SK-N-SH (cell line): Measurements from ENCODE around the gene TTLL1. TPM values are rescaled to one million over a fixed set of nuclear protein-coding genes. Genes with fewer than 3 reads are reported as not detected.

ENCODE experiments used
- CTCF ChIA-PET: fragments of 300-600, 350-600 bp; formaldehyde crosslinking; extraction: SDS; loops from one replicate; lab custom pipeline; 2021; lab: Yijun Ruan, JAX
- POLR2A ChIA-PET: fragments of 350-600 bp; sonication (Branson Sonifier 250); formaldehyde crosslinking; extraction: SDS; loops from one replicate; lab custom pipeline; 2020; ENCODE audit warnings: antibody characterized with exemption, inconsistent platforms; lab: Yijun Ruan, JAX
- DNase-seq: peaks from one replicate; pipeline ENCODE4 v3.0.0; 2012
- H2AFZ ChIP-seq: fragments of 200-600 bp; sonication (generic); 2 replicates; pipeline ENCODE4 v1.8.1; 2016; ENCODE audit warnings: antibody characterized with exemption, mild to moderate bottlenecking, low read depth
- H3F3A ChIP-seq: fragments of 200-600 bp; sonication (generic); replicated peaks from 2 replicates; pipeline ENCODE3; 2016; ENCODE audit warnings: antibody characterized with exemption, mild to moderate bottlenecking; ENCODE audit not compliant: insufficient read depth
- H3K27ac ChIP-seq, 2 experiments: fragments of 200-500 bp in 1 of 2; fragments of 200-600 bp in 1 of 2; sonication (Bioruptor generic) in 1 of 2; sonication (generic), shearing (Covaris generic) in 1 of 2; 2 replicates each; pipeline versions ENCODE4 v1.5.1 to v1.6.1; 2014 to 2016; ENCODE audit warnings: low read depth in 2 of 2, inconsistent platforms in 1 of 2, low read length in 1 of 2, mild to moderate bottlenecking in 1 of 2, mixed read lengths in 1 of 2
- H3K27me3 ChIP-seq: fragments of 200-600 bp; sonication (generic), shearing (Covaris generic); 2 replicates; pipeline ENCODE4 v1.6.1; 2016; ENCODE audit warnings: mixed run types; ENCODE audit not compliant: insufficient read depth
- H3K36me3 ChIP-seq, 2 experiments: fragments of 200-500 bp in 1 of 2; fragments of 200-600 bp in 1 of 2; sonication (Bioruptor generic) in 1 of 2; sonication (generic) in 1 of 2; replicated peaks in 1 of 2; 2 replicates each; pipeline versions ENCODE3 to v1.5.1; 2014 to 2016; ENCODE audit warnings: low read length in 1 of 2, mild to moderate bottlenecking in 1 of 2; ENCODE audit not compliant: insufficient read depth in 2 of 2, control insufficient read depth in 1 of 2
- H3K4me1 ChIP-seq, 2 experiments: fragments of 200-500 bp in 1 of 2; fragments of 200-600 bp in 1 of 2; sonication (Bioruptor generic) in 1 of 2; sonication (generic), shearing (Covaris generic) in 1 of 2; 2 replicates each; pipeline versions ENCODE4 v1.5.1 to v1.6.1; 2014 to 2016; ENCODE audit warnings: low read depth in 1 of 2, low read length in 1 of 2, mixed run types in 1 of 2; ENCODE audit not compliant: insufficient read depth in 2 of 2, control insufficient read depth in 1 of 2
- H3K4me2 ChIP-seq: fragments of 200-600 bp; sonication (generic), shearing (Covaris generic); 2 replicates; pipeline ENCODE4 v1.6.1; 2017; ENCODE audit warnings: mixed run types
- H3K4me3 ChIP-seq, 2 experiments: fragments of 200-500 bp in 1 of 2; fragments of 200-600 bp in 1 of 2; sonication (Bioruptor generic) in 1 of 2; sonication (generic), shearing (Covaris generic) in 1 of 2; 2 replicates each; pipeline versions ENCODE4 v1.5.1 to v1.8.1; 2014 to 2016; ENCODE audit warnings: low read depth in 2 of 2, inconsistent platforms in 1 of 2, low read length in 1 of 2, mild to moderate bottlenecking in 1 of 2, mixed read lengths in 1 of 2, moderate library complexity in 1 of 2
- H3K79me2 ChIP-seq: fragments of 200-600 bp; sonication (generic); 2 replicates; pipeline ENCODE4 v1.8.1; 2017; ENCODE audit warnings: mild to moderate bottlenecking; ENCODE audit not compliant: insufficient read depth
- H3K9ac ChIP-seq: fragments of 200-600 bp; sonication (generic); 2 replicates; pipeline ENCODE4 v1.6.1; 2017; ENCODE audit warnings: mixed run types
- H3K9me2 ChIP-seq: fragments of 200-600 bp; sonication (generic); 2 replicates; pipeline ENCODE4 v1.6.1; 2017; ENCODE audit warnings: mixed run types
- H3K9me3 ChIP-seq: fragments of 200-600 bp; sonication (generic); 2 replicates; pipeline ENCODE4 v1.6.1; 2017; ENCODE audit warnings: mixed run types, mild to moderate bottlenecking, moderate library complexity
- H4K20me1 ChIP-seq: fragments of 200-600 bp; sonication (generic); 2 replicates; pipeline ENCODE4 v1.6.1; 2017; ENCODE audit warnings: mild to moderate bottlenecking, mixed run types; ENCODE audit not compliant: insufficient read depth
- ELF1 ChIP-seq: IDR thresholded peaks from 2 replicates; pipeline ENCODE4 v1.4.0; 2012
- GABPA ChIP-seq: IDR thresholded peaks from 2 replicates; pipeline ENCODE4 v1.4.0; 2012; ENCODE audit warnings: low read depth, mild to moderate bottlenecking
- GATA2 ChIP-seq: sonication (generic); formaldehyde crosslinking; IDR thresholded peaks from 2 replicates; pipeline ENCODE4 v1.5.0; 2020; ENCODE audit warnings: mild to moderate bottlenecking, missing genetic modification reagents
- JUND ChIP-seq: IDR thresholded peaks from 2 replicates; pipeline ENCODE4 v1.4.0; 2012
- MEF2A ChIP-seq: IDR thresholded peaks from 2 replicates; pipeline ENCODE4 v1.4.0; 2012; ENCODE audit warnings: low read depth, borderline replicate concordance
- NRF1 ChIP-seq: IDR thresholded peaks from 2 replicates; pipeline ENCODE4 v1.6.1; 2012; ENCODE audit warnings: low read depth, mild to moderate bottlenecking, low read length
- RAD21 ChIP-seq: IDR thresholded peaks from 2 replicates; pipeline ENCODE4 v1.6.1; 2012; ENCODE audit warnings: mild to moderate bottlenecking, low read length
- RCOR1 ChIP-seq: fragments of 150-350 bp; IDR thresholded peaks from 2 replicates; pipeline ENCODE4 v1.6.1; 2017; ENCODE audit warnings: antibody characterized with exemption, low read length
- RFX5 ChIP-seq: IDR thresholded peaks from 2 replicates; pipeline ENCODE4 v1.6.1; 2012; ENCODE audit warnings: mild to moderate bottlenecking, improper control_type of control experiment, low read length
- YY1 ChIP-seq: IDR thresholded peaks from 2 replicates; pipeline ENCODE4 v1.4.0; 2012; ENCODE audit warnings: low read depth, mild to moderate bottlenecking
- WGBS: methylation state at CpG from one replicate; pipeline ENCODE4 v1.1.6; 2017; ENCODE audit warnings: low lambda C conversion rate; 5-methylcytosine and 5-hydroxymethylcytosine counted together
- polyA plus RNA-seq, 3 experiments: library from polyadenylated mRNA; depleted of rRNA; stranded (reverse); fragments of >200 nt; gene quantifications; 2 replicates each; pipeline ENCODE4 v1.2.3, GENCODE V29; 2012
- TF ChIP-seq, protein P1 (sequence below): IDR thresholded peaks from 2 replicates; pipeline ENCODE4 v1.4.0; 2012; ENCODE audit warnings: low read depth, borderline replicate concordance
- TF ChIP-seq, protein P2 (sequence below): IDR thresholded peaks from 2 replicates; pipeline ENCODE4 v1.4.0; 2012; ENCODE audit warnings: low read depth, borderline replicate concordance
- TF ChIP-seq, protein P3 (sequence below): IDR thresholded peaks from 2 replicates; pipeline ENCODE4 v1.4.0; 2012; ENCODE audit warnings: low read depth
- TF ChIP-seq, protein P4 (sequence below): fragments of 200-600 bp; sonication (generic); IDR thresholded peaks from 2 replicates; pipeline ENCODE4 v1.6.1; 2017; ENCODE audit warnings: antibody characterized with exemption, mild to moderate bottlenecking, moderate library complexity
- TF ChIP-seq, protein P5 (sequence below): IDR thresholded peaks from 2 replicates; pipeline ENCODE4 v1.6.1; 2012; ENCODE audit warnings: mild to moderate bottlenecking, low read depth, low read length, moderate library complexity

Gene TTLL1
- polyA plus RNA-seq, 1 of the 3 experiments (the other 2 are of a cell fraction) = 14.0 TPM

DNA sequence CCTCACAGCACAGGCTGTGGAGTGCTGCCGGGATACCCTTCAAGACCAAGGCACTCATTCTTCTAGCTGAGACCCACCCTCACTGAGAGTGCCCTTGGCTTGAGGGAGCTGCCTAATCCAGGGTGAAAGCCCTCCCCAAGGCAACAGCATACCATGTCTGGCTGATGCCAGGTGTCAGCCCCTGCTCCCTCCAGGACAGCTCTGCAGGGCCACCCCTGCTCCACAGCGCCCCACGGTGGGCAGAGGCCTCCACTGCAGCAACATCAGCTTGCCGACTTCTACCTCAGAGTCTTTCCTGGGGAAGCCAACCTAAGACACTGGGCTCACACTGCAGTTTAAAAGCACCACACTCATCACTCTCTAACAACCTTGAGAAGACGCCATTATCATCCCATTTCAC, 29.0 kb downstream of the TTLL1 start:
- peak; percentile 60 for DNase-seq
- no peaks in the 10 kb centered on the region for H3K36me3 ChIP-seq

DNA sequence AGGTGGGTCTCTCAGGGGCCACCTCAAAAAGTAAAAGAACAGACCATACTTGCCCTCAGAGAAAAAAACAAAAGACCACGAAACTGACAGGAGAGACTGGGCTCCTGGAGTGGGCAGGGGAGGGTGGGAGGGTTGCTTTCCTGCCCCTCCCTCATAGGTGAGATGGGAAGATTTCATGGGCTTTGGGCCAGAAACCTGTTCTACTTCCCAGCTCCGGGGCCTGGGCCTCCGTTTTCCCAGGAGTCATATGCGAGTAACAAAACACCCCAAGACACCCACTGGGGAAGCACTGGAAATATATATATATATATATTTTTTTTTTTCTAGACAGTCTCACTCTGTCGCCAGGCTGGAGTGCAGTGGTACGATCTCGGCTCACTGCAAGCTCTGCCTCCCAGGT, 31.6 kb downstream of the TTLL1 start:
- Histone ChIP-seq H3K27ac (no peak overlapping the region), H3K4me3 (no peak overlapping the region), H3K27me3 (no peaks in the 10 kb centered on the region), H3K36me3 (no peaks in the 10 kb centered on the region), H3K4me2 (no peak overlapping the region), H3K9me2 (no peaks in the 10 kb centered on the region), H3K9me3 (no peaks in the 10 kb centered on the region), H3F3A (no peaks in the 10 kb centered on the region), H3K4me1 (no peaks in the 10 kb centered on the region), H3K9ac (no peak overlapping the region), H4K20me1 (no peaks in the 10 kb centered on the region), H3K79me2 (no peaks in the 10 kb centered on the region), H2AFZ (no peak overlapping the region)
- POLR2A ChIA-PET = no interaction called here
- CTCF ChIA-PET = no interaction called here
- no peak for DNase-seq
- WGBS = 80% methylated on average over 4 of the region's 7 CpGs
- TF ChIP-seq NRF1 = no peak
- no peak for TF ChIP-seq GATA2 (CRISPR knock-in tag)
- no peak for TF ChIP-seq RFX5
- TF ChIP-seq YY1 = no peak
- no peak for TF ChIP-seq ELF1
- TF ChIP-seq MEF2A = no peak
- TF ChIP-seq, protein P1, sequence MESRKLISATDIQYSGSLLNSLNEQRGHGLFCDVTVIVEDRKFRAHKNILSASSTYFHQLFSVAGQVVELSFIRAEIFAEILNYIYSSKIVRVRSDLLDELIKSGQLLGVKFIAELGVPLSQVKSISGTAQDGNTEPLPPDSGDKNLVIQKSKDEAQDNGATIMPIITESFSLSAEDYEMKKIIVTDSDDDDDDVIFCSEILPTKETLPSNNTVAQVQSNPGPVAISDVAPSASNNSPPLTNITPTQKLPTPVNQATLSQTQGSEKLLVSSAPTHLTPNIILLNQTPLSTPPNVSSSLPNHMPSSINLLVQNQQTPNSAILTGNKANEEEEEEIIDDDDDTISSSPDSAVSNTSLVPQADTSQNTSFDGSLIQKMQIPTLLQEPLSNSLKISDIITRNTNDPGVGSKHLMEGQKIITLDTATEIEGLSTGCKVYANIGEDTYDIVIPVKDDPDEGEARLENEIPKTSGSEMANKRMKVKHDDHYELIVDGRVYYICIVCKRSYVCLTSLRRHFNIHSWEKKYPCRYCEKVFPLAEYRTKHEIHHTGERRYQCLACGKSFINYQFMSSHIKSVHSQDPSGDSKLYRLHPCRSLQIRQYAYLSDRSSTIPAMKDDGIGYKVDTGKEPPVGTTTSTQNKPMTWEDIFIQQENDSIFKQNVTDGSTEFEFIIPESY = no peak
- TF ChIP-seq, protein P2, sequence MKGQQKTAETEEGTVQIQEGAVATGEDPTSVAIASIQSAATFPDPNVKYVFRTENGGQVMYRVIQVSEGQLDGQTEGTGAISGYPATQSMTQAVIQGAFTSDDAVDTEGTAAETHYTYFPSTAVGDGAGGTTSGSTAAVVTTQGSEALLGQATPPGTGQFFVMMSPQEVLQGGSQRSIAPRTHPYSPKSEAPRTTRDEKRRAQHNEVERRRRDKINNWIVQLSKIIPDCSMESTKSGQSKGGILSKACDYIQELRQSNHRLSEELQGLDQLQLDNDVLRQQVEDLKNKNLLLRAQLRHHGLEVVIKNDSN = no peak
- TF ChIP-seq RCOR1 = no peak
- TF ChIP-seq GABPA = no peak
- TF ChIP-seq JUND = no peak
- TF ChIP-seq, all 33 proteins: peak for 0

More for the DNA sequence above, 29.0 kb downstream of the TTLL1 start:
- CTCF ChIA-PET = interaction anchor here (0.8 to 1.6 kb wide), 4 partner anchors 12 to 160 kb away, joined by 3 to 5 read pairs (median 4); no protein-coding TSS in a partner anchor
- TF ChIP-seq, protein P3, sequence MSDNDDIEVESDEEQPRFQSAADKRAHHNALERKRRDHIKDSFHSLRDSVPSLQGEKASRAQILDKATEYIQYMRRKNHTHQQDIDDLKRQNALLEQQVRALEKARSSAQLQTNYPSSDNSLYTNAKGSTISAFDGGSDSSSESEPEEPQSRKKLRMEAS = no peak
- TF ChIP-seq, protein P4, sequence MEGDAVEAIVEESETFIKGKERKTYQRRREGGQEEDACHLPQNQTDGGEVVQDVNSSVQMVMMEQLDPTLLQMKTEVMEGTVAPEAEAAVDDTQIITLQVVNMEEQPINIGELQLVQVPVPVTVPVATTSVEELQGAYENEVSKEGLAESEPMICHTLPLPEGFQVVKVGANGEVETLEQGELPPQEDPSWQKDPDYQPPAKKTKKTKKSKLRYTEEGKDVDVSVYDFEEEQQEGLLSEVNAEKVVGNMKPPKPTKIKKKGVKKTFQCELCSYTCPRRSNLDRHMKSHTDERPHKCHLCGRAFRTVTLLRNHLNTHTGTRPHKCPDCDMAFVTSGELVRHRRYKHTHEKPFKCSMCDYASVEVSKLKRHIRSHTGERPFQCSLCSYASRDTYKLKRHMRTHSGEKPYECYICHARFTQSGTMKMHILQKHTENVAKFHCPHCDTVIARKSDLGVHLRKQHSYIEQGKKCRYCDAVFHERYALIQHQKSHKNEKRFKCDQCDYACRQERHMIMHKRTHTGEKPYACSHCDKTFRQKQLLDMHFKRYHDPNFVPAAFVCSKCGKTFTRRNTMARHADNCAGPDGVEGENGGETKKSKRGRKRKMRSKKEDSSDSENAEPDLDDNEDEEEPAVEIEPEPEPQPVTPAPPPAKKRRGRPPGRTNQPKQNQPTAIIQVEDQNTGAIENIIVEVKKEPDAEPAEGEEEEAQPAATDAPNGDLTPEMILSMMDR = peak; percentile 52
- TF ChIP-seq, protein P5, sequence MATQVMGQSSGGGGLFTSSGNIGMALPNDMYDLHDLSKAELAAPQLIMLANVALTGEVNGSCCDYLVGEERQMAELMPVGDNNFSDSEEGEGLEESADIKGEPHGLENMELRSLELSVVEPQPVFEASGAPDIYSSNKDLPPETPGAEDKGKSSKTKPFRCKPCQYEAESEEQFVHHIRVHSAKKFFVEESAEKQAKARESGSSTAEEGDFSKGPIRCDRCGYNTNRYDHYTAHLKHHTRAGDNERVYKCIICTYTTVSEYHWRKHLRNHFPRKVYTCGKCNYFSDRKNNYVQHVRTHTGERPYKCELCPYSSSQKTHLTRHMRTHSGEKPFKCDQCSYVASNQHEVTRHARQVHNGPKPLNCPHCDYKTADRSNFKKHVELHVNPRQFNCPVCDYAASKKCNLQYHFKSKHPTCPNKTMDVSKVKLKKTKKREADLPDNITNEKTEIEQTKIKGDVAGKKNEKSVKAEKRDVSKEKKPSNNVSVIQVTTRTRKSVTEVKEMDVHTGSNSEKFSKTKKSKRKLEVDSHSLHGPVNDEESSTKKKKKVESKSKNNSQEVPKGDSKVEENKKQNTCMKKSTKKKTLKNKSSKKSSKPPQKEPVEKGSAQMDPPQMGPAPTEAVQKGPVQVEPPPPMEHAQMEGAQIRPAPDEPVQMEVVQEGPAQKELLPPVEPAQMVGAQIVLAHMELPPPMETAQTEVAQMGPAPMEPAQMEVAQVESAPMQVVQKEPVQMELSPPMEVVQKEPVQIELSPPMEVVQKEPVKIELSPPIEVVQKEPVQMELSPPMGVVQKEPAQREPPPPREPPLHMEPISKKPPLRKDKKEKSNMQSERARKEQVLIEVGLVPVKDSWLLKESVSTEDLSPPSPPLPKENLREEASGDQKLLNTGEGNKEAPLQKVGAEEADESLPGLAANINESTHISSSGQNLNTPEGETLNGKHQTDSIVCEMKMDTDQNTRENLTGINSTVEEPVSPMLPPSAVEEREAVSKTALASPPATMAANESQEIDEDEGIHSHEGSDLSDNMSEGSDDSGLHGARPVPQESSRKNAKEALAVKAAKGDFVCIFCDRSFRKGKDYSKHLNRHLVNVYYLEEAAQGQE = no peak
- TF ChIP-seq RAD21 = peak; percentile 39
- Histone ChIP-seq H3F3A (no peaks in the 10 kb centered on the region), H2AFZ (no peak overlapping the region), H3K4me3 (peak overlapping the region in 1 of 2 experiments; percentile 47; a peak in 1 of 4 replicates), H3K4me2 (no peak overlapping the region), H3K9me3 (no peaks in the 10 kb centered on the region), H3K27ac (no peak overlapping the region), H3K27me3 (no peaks in the 10 kb centered on the region), H3K9ac (no peak overlapping the region), H3K79me2 (no peaks in the 10 kb centered on the region), H3K4me1 (no peaks in the 10 kb centered on the region), H4K20me1 (no peaks in the 10 kb centered on the region), H3K9me2 (no peaks in the 10 kb centered on the region)
- POLR2A ChIA-PET = no interaction called here
- 81% methylated on average over 2 of the region's 5 CpGs for WGBS
